HCT116 (cell line): ENCODE results near the gene CRYGC. TPM values are rescaled to one million over a fixed set of nuclear protein-coding genes. Genes with fewer than 3 reads are reported as not detected.

Source experiments
- ATAC-seq: fragments of 200-7000 bp; cut with Tn5 transposase; 2 replicates; pipeline ENCODE4 v1.9.1; 2020; ENCODE audit warnings: mild to moderate bottlenecking, moderate library complexity
- BruUV-seq: library from RNA; stranded (reverse); fragments of 400-500 nt; replicated peaks from 2 replicates; lab custom pipeline; 2021; lab: Mats Ljungman, UMichigan
- CTCF ChIA-PET: fragments of 300-600 bp; sonication (Branson Sonifier 250); formaldehyde crosslinking; loops from one replicate; lab custom pipeline; 2021; ENCODE audit warnings: antibody characterized with exemption; lab: Charles Lee
- POLR2A ChIA-PET: fragments of 300-600, 350-600 bp; sonication (Branson Sonifier 250); formaldehyde crosslinking; loops from one replicate; lab custom pipeline; 2021; ENCODE audit warnings: antibody characterized with exemption; lab: Charles Lee
- RAD21 ChIA-PET, 2 experiments: fragments of 300-600 bp; sonication (Branson Sonifier 250); formaldehyde crosslinking; loops; one replicate each; lab custom pipeline; 2023; ENCODE audit warnings: low total read pairs in 2 of 2; ENCODE audit not compliant: uncharacterized antibody in 2 of 2, unreplicated experiment in 2 of 2, low non-redundant PET in 1 of 2; lab: Charles Lee
- DNase-seq: peaks from one replicate; pipeline ENCODE4 v3.0.0-alpha.2; 2010; ENCODE audit warnings: low read depth, low spot score
- H2AFZ ChIP-seq: fragments of 200-600 bp; shearing (Covaris generic), sonication (generic); 2 replicates; pipeline ENCODE4 v1.6.1; 2017; ENCODE audit warnings: low read depth, mixed run types, mixed read lengths, antibody characterized with exemption, low read length; ENCODE audit not compliant: poor library complexity, severe bottlenecking
- H3K27ac ChIP-seq: 2 replicates; pipeline ENCODE4 v1.5.1; 2012; ENCODE audit warnings: low read depth, low read length
- H3K27me3 ChIP-seq: fragments of 200-600 bp; sonication (generic); 2 replicates; pipeline ENCODE4 v1.6.1; 2016; ENCODE audit warnings: mixed run types, low read length, mixed read lengths; ENCODE audit not compliant: insufficient read depth
- H3K36me3 ChIP-seq, 2 experiments: fragments of 200-500 bp in 1 of 2; fragments of 200-600 bp in 1 of 2; sonication (Bioruptor generic) in 1 of 2; sonication (generic) in 1 of 2; 2 replicates each; pipeline versions ENCODE4 v1.5.1 to v1.6.1; 2014 to 2016; ENCODE audit warnings: low read length in 2 of 2, inconsistent platforms in 1 of 2, mixed read lengths in 1 of 2, mixed run types in 1 of 2; ENCODE audit not compliant: insufficient read depth in 2 of 2, control insufficient read depth in 1 of 2
- H3K4me1 ChIP-seq, 2 experiments: fragments of 200-600 bp in 1 of 2; sonication (generic) in 1 of 2; 2 replicates each; pipeline versions ENCODE4 v1.5.1 to v1.6.1; 2012 to 2017; ENCODE audit warnings: low read length in 2 of 2, inconsistent platforms in 1 of 2, mild to moderate bottlenecking in 1 of 2, mixed read lengths in 1 of 2, mixed run types in 1 of 2, moderate library complexity in 1 of 2; ENCODE audit not compliant: insufficient read depth in 2 of 2, control insufficient read depth in 1 of 2
- H3K4me2 ChIP-seq: fragments of 200-600 bp; sonication (generic); 2 replicates; pipeline ENCODE4 v1.6.1; 2017; ENCODE audit warnings: mixed run types, low read length, mixed read lengths
- H3K4me3 ChIP-seq, 2 experiments: fragments of 200-600 bp in 1 of 2; sonication (generic) in 1 of 2; replicated peaks in 1 of 2; 2 replicates each; pipeline ENCODE4 v1.5.1; 2011 to 2016; ENCODE audit warnings: low read length in 2 of 2, control low read depth in 1 of 2, low read depth in 1 of 2, mild to moderate bottlenecking in 1 of 2, mixed read lengths in 1 of 2, mixed run types in 1 of 2
- H3K79me2 ChIP-seq: fragments of 200-600 bp; sonication (generic); 2 replicates; pipeline ENCODE4 v1.6.1; 2017; ENCODE audit warnings: mild to moderate bottlenecking, mixed run types, low read length, moderate library complexity, mixed read lengths; ENCODE audit not compliant: insufficient read depth
- H3K9ac ChIP-seq: fragments of 200-600 bp; sonication (generic); 2 replicates; pipeline ENCODE4 v1.6.1; 2016; ENCODE audit warnings: low read length, mixed read lengths
- H3K9me2 ChIP-seq: fragments of 200-600 bp; sonication (generic), shearing (Covaris generic); 2 replicates; pipeline ENCODE4 v1.6.1; 2017; ENCODE audit warnings: mixed run types, mild to moderate bottlenecking, moderate library complexity; ENCODE audit not compliant: insufficient read depth
- H3K9me3 ChIP-seq, 2 experiments: fragments of 200-500 bp in 1 of 2; fragments of 200-600 bp in 1 of 2; sonication (Bioruptor generic) in 1 of 2; sonication (generic) in 1 of 2; 2 replicates each; pipeline ENCODE4 v1.6.1; 2014 to 2017; ENCODE audit warnings: low read length in 2 of 2, mixed read lengths in 2 of 2, inconsistent platforms in 1 of 2, low read depth in 1 of 2, mild to moderate bottlenecking in 1 of 2, mixed run types in 1 of 2, moderate library complexity in 1 of 2; ENCODE audit not compliant: control insufficient read depth in 1 of 2, insufficient read depth in 1 of 2
- H4K20me1 ChIP-seq: fragments of 200-600 bp; sonication (generic), shearing (Covaris generic); 2 replicates; pipeline ENCODE4 v1.6.1; 2017; ENCODE audit warnings: mixed run types, mild to moderate bottlenecking, moderate library complexity; ENCODE audit not compliant: insufficient read depth
- ATF3 ChIP-seq: IDR thresholded peaks from 2 replicates; pipeline ENCODE4 v1.6.1; 2012
- CEBPB ChIP-seq: IDR thresholded peaks from 2 replicates; pipeline ENCODE4 v1.6.1; 2012; ENCODE audit warnings: low read depth
- ELF1 ChIP-seq: IDR thresholded peaks from 2 replicates; pipeline ENCODE4 v1.6.1; 2012; ENCODE audit warnings: low read depth, borderline replicate concordance
- EZH2 ChIP-seq: fragments of 200-600 bp; sonication (generic); IDR thresholded peaks from 2 replicates; pipeline ENCODE4 v1.6.1; 2017; ENCODE audit warnings: antibody characterized with exemption, mixed run types
- FOSL1 ChIP-seq: IDR thresholded peaks from 2 replicates; pipeline ENCODE4 v1.6.1; 2012; ENCODE audit warnings: low read depth
- MAX ChIP-seq: IDR thresholded peaks from 2 replicates; pipeline ENCODE4 v1.6.1; 2012
- POLR2A ChIP-seq: IDR thresholded peaks from 2 replicates; pipeline ENCODE4 v1.7.0; 2011; ENCODE audit warnings: borderline replicate concordance; ENCODE audit not compliant: insufficient read depth, insufficient read length; ENCODE audit errors: extremely low read depth
- POLR2AphosphoS5 ChIP-seq: IDR thresholded peaks from 2 replicates; pipeline ENCODE4 v1.6.1; 2011; ENCODE audit warnings: mild to moderate bottlenecking, low read depth, low read length, moderate library complexity
- SIN3A ChIP-seq: IDR thresholded peaks from 2 replicates; pipeline ENCODE4 v1.6.1; 2012; ENCODE audit warnings: low read depth
- SP1 ChIP-seq: IDR thresholded peaks from 2 replicates; pipeline ENCODE4 v1.6.1; 2012; ENCODE audit warnings: low read depth
- SRF ChIP-seq: IDR thresholded peaks from 2 replicates; pipeline ENCODE4 v1.6.1; 2012; ENCODE audit warnings: low read depth
- TCF7L2 ChIP-seq: IDR thresholded peaks from 2 replicates; pipeline ENCODE4 v1.7.0; 2011; ENCODE audit warnings: borderline replicate concordance, inconsistent platforms; ENCODE audit not compliant: insufficient read depth, insufficient read length; ENCODE audit errors: extremely low read depth
- ZBTB33 ChIP-seq: IDR thresholded peaks from 2 replicates; pipeline ENCODE4 v1.6.1; 2011; ENCODE audit warnings: mild to moderate bottlenecking, low read length, moderate library complexity; ENCODE audit not compliant: insufficient replicate concordance; ENCODE audit errors: extremely low read depth
- intact Hi-C: fragments of 100-400 bp; cut with micrococcal nuclease; formaldehyde crosslinking; loops from 2 replicates; pipeline ENCODE4 v1.10.0; 2022
- total RNA-seq: library from RNA; stranded (reverse); gene quantifications from one replicate; pipeline ENCODE4 v1.2.1, GENCODE V29; 2021; ENCODE audit not compliant: unreplicated experiment

Gene CRYGC
- total RNA-seq, 1 experiment from 2014 or later = not detected

- no TSS peak for BruUV-seq
- Histone ChIP-seq H3K9ac (no peak overlapping the region), H4K20me1 (no peaks in the 10 kb centered on the region), H3K36me3 (no peaks in the 10 kb centered on the region), H3K9me3 (no peaks in the 10 kb centered on the region), H3K4me2 (no peak overlapping the region), H3K9me2 (no peaks in the 10 kb centered on the region), H3K79me2 (no peaks in the 10 kb centered on the region), H2AFZ (peak overlapping the region; percentile 100), H3K4me3 (no peak overlapping the region), H3K27me3 (no peaks in the 10 kb centered on the region), H3K4me1 (peaks cover 4 to 10% of the 10 kb centered on the region in 2 experiments; a peak in 2 of 4 replicates), H3K27ac (no peak overlapping the region)
- intact Hi-C loops = loop anchor here (5.0 kb wide), 1 partner anchor 63 kb away; no protein-coding TSS in a partner anchor
- ChIA-PET CTCF (interaction anchor here (3.6 kb wide), 1 partner anchor 10 kb away, joined by 13 read pairs; no protein-coding TSS in a partner anchor), POLR2A (no interaction called here), RAD21 (no interaction called here)
- no peak for DNase-seq
- TF ChIP-seq FOSL1 (no peak), TCF7L2 (no peak), SIN3A (no peak), SRF (no peak), CEBPB (no peak), POLR2A (no peak), EZH2 (no peak), MAX (no peak), SP1 (no peak), POLR2AphosphoS5 (no peak), ATF3 (no peak), ELF1 (no peak), ZBTB33 (no peak)
- TF ChIP-seq, all 23 proteins: peak for 0
- no peak for ATAC-seq
Observed at GRCh38 chr2:208164951-208165755, 35.5 kb upstream of the CRYGC start.
